Tibial nerve (tissue), 4 donors: ENCODE measurements around the gene ANKRD53. TPM values are rescaled to one million over a fixed set of nuclear protein-coding genes. Genes with fewer than 3 reads are reported as not detected.
A peak's percentile ranks its signal among the peaks of the same experiment; 100 is the strongest.

ENCODE experiments used
- DNase-seq, 2 donors: peaks; one replicate each; pipeline ENCODE4 v3.0.0-alpha.2; 2019; ENCODE audit warnings: low spot score in 2 of 2
- H3K27ac ChIP-seq, 4 donors: fragments of 200-600 bp; sonication (generic) in 3 of 4; one replicate each; pipeline ENCODE4 v1.5.1; 2017 to 2019; ENCODE audit warnings: mild to moderate bottlenecking in 1 of 4
- H3K27me3 ChIP-seq, 2 donors: fragments of 200-600 bp; sonication (generic) in 1 of 2; one replicate each; pipeline versions ENCODE4 v1.5.1 to v1.6.0; 2017 to 2019
- H3K36me3 ChIP-seq, 3 donors: fragments of 200-600 bp; sonication (generic); one replicate each; pipeline ENCODE4 v1.5.1; 2018 to 2019
- H3K4me1 ChIP-seq, 4 donors: fragments of 200-600 bp; sonication (generic) in 3 of 4; one replicate each; pipeline ENCODE4 v1.5.1; 2017 to 2019
- H3K4me3 ChIP-seq, 4 donors: fragments of 200-600 bp; sonication (generic) in 3 of 4; one replicate each; pipeline ENCODE4 v1.5.1; 2017 to 2019; ENCODE audit warnings: mild to moderate bottlenecking in 1 of 4, moderate library complexity in 1 of 4
- H3K9me3 ChIP-seq, 4 donors: fragments of 200-600 bp; sonication (generic) in 3 of 4; one replicate each; pipeline ENCODE4 v1.5.1; 2017 to 2019
- CTCF ChIP-seq, 5 experiments: fragments of 200-600 bp in 3 of 5; fragments of 450-650 bp in 2 of 5; sonication (generic) in 3 of 5; IDR thresholded peaks; one replicate each; pipeline ENCODE4 v1.5.1; 2016 to 2019; ENCODE audit warnings: antibody characterized with exemption in 5 of 5, mild to moderate bottlenecking in 3 of 5, moderate library complexity in 2 of 5
- EP300 ChIP-seq, 2 donors: sonication (generic); formaldehyde crosslinking; IDR thresholded peaks; one replicate each; pipeline ENCODE4 v1.6.1; 2017; ENCODE audit warnings: antibody characterized with exemption in 2 of 2, mild to moderate bottlenecking in 1 of 2
- POLR2A ChIP-seq, 2 donors: fragments of 450-650 bp; IDR thresholded peaks; one replicate each; pipeline ENCODE4 v1.6.1; 2017; ENCODE audit warnings: antibody characterized with exemption in 2 of 2, mild to moderate bottlenecking in 2 of 2, moderate library complexity in 2 of 2
- WGBS, 2 donors: methylation state at CpG; one replicate each; pipeline ENCODE4 v1.1.5; 2018; 5-methylcytosine and 5-hydroxymethylcytosine counted together
- total RNA-seq, 4 donors: library from RNA; depleted of rRNA; stranded (reverse); fragments of >200 nt; gene quantifications; one replicate each; pipeline ENCODE4 v1.1.0, GENCODE V29; 2016

ANKRD53 gene
- total RNA-seq, 4 donors from 2014 or later = 1.3 to 9.0 (median 2.7) TPM

- H3K27me3 ChIP-seq = no peaks in the 10 kb centered on the region
- TF ChIP-seq EP300 (IDR thresholded peaks at IDR 0.05) (no peak), CTCF (IDR thresholded peaks at IDR 0.05) (no peak), POLR2A (IDR thresholded peaks at IDR 0.05) (no peak)
- H3K9me3 ChIP-seq = no peaks in the 10 kb centered on the region
- no peak overlapping the region for H3K4me3 ChIP-seq
- no peak overlapping the region for H3K27ac ChIP-seq
- H3K4me1 ChIP-seq = peaks cover 0 to 72% (median 16%) of the 10 kb centered on the region in 4 donors
- peaks cover 0 to 71% (median 13%) of the 10 kb centered on the region in 3 donors for H3K36me3 ChIP-seq
- no peak for DNase-seq
- 63 to 74% methylated on average over 3 to 5 of the region's 5 CpGs for WGBS, 2 donors
These were observed 11.8 kb downstream of the ANKRD53 start for GRCh38 chr2:70990216-70990615.

- DNase-seq = no peak
- no peak overlapping the region for H3K27ac ChIP-seq
- WGBS, 2 donors = 71 to 72% methylated on average over 5 of the region's 5 CpGs
- H3K27me3 ChIP-seq = no peaks in the 10 kb centered on the region
- TF ChIP-seq CTCF (IDR thresholded peaks at IDR 0.05) = no peak
- TF ChIP-seq EP300 (IDR thresholded peaks at IDR 0.05) = no peak
- no peak for TF ChIP-seq POLR2A (IDR thresholded peaks at IDR 0.05)
- H3K4me3 ChIP-seq = no peak overlapping the region
- H3K9me3 ChIP-seq = no peaks in the 10 kb centered on the region
- H3K36me3 ChIP-seq = peaks cover 0 to 62% (median 13%) of the 10 kb centered on the region in 3 donors
- peaks cover 0 to 77% (median 16%) of the 10 kb centered on the region in 4 donors for H3K4me1 ChIP-seq
These were observed 12.7 kb downstream of the ANKRD53 start for GRCh38 chr2:70991142-70991541.

DNA sequence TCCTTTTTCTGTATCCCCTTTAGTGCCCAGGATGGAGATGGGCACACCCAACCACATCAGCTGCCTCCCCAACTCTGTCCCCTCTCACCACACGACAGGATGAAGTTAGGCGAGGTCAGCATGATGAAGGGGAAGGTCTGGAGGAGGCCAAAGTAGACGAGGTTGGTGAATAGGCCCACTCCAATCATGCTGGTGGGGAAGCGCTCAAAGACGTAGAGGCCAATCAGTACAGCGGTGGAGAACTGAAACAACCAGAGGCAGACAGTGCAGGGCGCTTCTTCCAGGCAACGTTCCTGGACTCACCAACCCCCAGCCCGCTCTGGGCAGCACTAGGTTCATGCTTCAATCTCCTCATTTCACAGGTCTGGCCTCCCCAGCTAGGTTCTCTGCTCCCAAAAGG, 13.3 kb downstream of the ANKRD53 start:
- no peak overlapping the region for H3K4me3 ChIP-seq
- no peak for DNase-seq
- no peak for TF ChIP-seq EP300 (IDR thresholded peaks at IDR 0.05)
- TF ChIP-seq CTCF (IDR thresholded peaks at IDR 0.05) = no peak
- no peak for TF ChIP-seq POLR2A (IDR thresholded peaks at IDR 0.05)
- H3K4me1 ChIP-seq = peaks cover 0 to 77% (median 16%) of the 10 kb centered on the region in 4 donors
- no peak overlapping the region for H3K27ac ChIP-seq
- peaks cover 0 to 56% (median 13%) of the 10 kb centered on the region in 3 donors for H3K36me3 ChIP-seq
- 86 to 90% methylated on average over 9 of the region's 9 CpGs for WGBS, 2 donors
- no peaks in the 10 kb centered on the region for H3K27me3 ChIP-seq
- no peaks in the 10 kb centered on the region for H3K9me3 ChIP-seq

DNA sequence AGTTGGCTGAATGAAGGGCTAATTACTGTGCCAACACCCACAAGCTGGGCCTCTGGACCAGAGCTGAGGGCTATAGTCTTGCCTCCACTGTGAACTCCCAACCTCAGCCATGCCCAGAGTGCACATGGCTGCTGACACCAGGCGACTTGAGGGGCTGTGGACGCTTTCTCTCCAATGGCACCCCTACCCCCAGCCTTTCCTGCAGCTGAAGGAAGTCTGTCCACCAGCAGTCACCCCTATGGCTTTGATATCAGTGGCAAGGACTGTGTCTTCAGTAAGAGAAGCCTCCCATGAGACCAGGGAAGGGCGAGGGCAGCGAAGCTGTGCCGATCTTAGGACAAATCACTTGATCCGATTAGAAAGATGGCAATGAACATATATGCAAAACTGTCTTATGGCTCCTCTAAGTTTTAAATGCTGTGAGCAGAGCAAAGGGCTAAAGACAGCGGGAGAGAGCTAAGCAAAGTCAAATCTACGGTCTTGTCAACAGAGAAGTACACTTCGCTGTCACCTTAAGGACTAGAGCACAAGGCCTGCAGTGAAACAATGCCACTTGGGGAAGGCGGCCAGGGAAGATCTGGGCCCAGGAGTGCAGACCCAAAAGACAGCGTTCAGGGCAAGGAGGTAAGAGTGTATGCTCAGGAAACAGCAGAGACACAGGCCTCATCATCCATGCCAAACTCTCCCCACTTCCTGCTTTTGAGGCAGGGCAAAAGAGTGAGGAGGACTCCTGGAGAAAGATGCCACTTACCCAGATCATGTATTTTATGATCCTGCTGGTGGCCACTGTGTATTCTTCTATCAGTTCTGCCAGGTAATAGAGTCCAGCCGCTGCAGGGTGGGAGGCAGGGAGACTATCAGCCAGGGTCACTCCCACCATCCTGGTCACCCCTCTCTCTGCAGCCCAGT, 14.8 kb downstream of the ANKRD53 start:
- Histone ChIP-seq H3K36me3 (peaks cover 0 to 41% (median 13%) of the 10 kb centered on the region in 3 donors), H3K4me3 (peak overlapping the region; percentile 77 to 97 (median 89)), H3K27ac (peak overlapping the region in 2 of 4 donors; percentile 91), H3K4me1 (peaks cover 0 to 64% (median 16%) of the 10 kb centered on the region in 4 donors), H3K9me3 (no peaks in the 10 kb centered on the region), H3K27me3 (no peaks in the 10 kb centered on the region)
- TF ChIP-seq EP300 (IDR thresholded peaks at IDR 0.05) (no peak), CTCF (IDR thresholded peaks at IDR 0.05) (no peak), POLR2A (IDR thresholded peaks at IDR 0.05) (no peak)
- DNase-seq = no peak
- WGBS, 2 donors = 86 to 87% methylated on average over 12 of the region's 12 CpGs
